Measurements from ENCODE around the gene OR2A1.
"Not testable (repeated sequence)": the region's sequence is repeated elsewhere in the genome, so short reads cannot be mapped to it uniquely, and the experiment has no call there.

The OR2A1 gene

GRCh38 chr7:144311872-144312469, at the start of gene OR2A1:
Gene OR2A1 (plus strand): TSS chr7:144312419. CDS start chr7:144318125, 5,706 bp downstream.
- not testable (repeated sequence) for DNase-seq

GRCh38 chr7:144264692-144265091, 47.5 kb upstream of the OR2A1 start, which contains the start of gene OR2A7:
Gene OR2A7 (minus strand): TSS chr7:144264792. CDS start chr7:144259628, 5,164 bp downstream.
- DNase-seq = not testable (repeated sequence)

GRCh38 chr7:144269188-144269587, 43.0 kb upstream of the OR2A1 start, which contains the start of gene CTAGE8:
Gene CTAGE8 (minus strand): TSS chr7:144269288. CDS start chr7:144269250, 38 bp downstream.
- DNase-seq = not testable (repeated sequence)

- not testable (repeated sequence) for DNase-seq
Measured at GRCh38 chr7:144275281-144275680, 36.9 kb upstream of the OR2A1 start.

GRCh38 chr7:144280010-144280409, 32.2 kb upstream of the OR2A1 start:
- DNase-seq = not testable (repeated sequence)

GRCh38 chr7:144281981-144282380, 30.2 kb upstream of the OR2A1 start:
- DNase-seq = not testable (repeated sequence)

GRCh38 chr7:144282490-144282889, 29.7 kb upstream of the OR2A1 start:
- not testable (repeated sequence) for DNase-seq

GRCh38 chr7:144283716-144284115, 28.5 kb upstream of the OR2A1 start:
- not testable (repeated sequence) for DNase-seq

GRCh38 chr7:144287171-144287784, 24.9 kb upstream of the OR2A1 start:
- not testable (repeated sequence) for DNase-seq

- not testable (repeated sequence) for DNase-seq
Measured at GRCh38 chr7:144291607-144292006, 20.6 kb upstream of the OR2A1 start.

GRCh38 chr7:144292384-144293161, 19.6 kb upstream of the OR2A1 start:
- DNase-seq = not testable (repeated sequence)

GRCh38 chr7:144293794-144294499, 18.3 kb upstream of the OR2A1 start:
- DNase-seq = not testable (repeated sequence)

GRCh38 chr7:144302578-144303303, 9.5 kb upstream of the OR2A1 start:
- DNase-seq = not testable (repeated sequence)

- DNase-seq = not testable (repeated sequence)
Measured at GRCh38 chr7:144303607-144304006, 8.6 kb upstream of the OR2A1 start.

- not testable (repeated sequence) for DNase-seq
Measured at GRCh38 chr7:144305156-144305555, 7.1 kb upstream of the OR2A1 start.

GRCh38 chr7:144309702-144310101, 2.5 kb upstream of the OR2A1 start:
- not testable (repeated sequence) for DNase-seq

GRCh38 chr7:144311218-144311617, 1.0 kb upstream of the OR2A1 start:
- not testable (repeated sequence) for DNase-seq

- DNase-seq = not testable (repeated sequence)
Measured at GRCh38 chr7:144317537-144317936, 5.3 kb downstream of the OR2A1 start.

GRCh38 chr7:144319547-144319946, 7.3 kb downstream of the OR2A1 start:
- DNase-seq = not testable (repeated sequence)

GRCh38 chr7:144321677-144322206, 9.5 kb downstream of the OR2A1 start:
- not testable (repeated sequence) for DNase-seq

Measured in nucleus accumbens (tissue), 56 donors.